SK-MEL-5 (cell line): ENCODE measurements around the gene SP140L. TPM values are rescaled to one million over a fixed set of nuclear protein-coding genes. Genes with fewer than 3 reads are reported as not detected.
"Not testable (repeated sequence)": the region's sequence is repeated elsewhere in the genome, so short reads cannot be mapped to it uniquely, and the experiment has no call there.

Experiments used
- DNase-seq: peaks from one replicate; pipeline ENCODE4 v3.0.0-alpha.2; 2016; ENCODE audit warnings: low read depth, low spot score
- in situ Hi-C: cut with HindIII; loops from 2 replicates; pipeline ENCODE4 v1.10.0; 2016; ENCODE audit warnings: low sequenced_read_pairs, high pct_unique_total_duplicates, low pct_unique_long_range_greater_than_20kb
- total RNA-seq: library from RNA; depleted of rRNA; stranded (reverse); fragments of >200 nt; shearing (Covaris generic); gene quantifications from 2 replicates; pipeline ENCODE4 v1.2.3, GENCODE V29; 2014

Gene SP140L
- total RNA-seq, 1 experiment from 2014 or later: 0.87 TPM

DNA sequence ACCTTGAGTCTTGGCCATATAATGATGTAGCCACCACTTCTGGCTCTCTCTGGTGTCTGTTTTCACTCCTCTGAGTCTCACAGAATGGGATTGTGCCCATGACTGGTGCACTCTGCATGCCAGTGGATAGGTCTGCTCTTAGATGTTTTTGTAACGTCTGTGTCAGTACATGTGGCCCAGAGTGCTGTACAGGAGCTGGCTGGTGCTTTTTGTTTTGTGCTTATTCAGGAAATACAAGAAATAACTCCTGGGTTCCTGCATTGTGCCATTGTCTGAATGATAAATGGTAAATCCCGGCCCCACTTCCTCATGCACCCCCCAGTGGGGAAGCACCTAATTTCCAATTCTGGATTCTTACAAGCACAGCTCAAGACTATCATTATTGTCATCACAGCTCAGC lies 82.3 kb downstream of the SP140L start:
- DNase-seq, in situ Hi-C loops: not testable (repeated sequence)

DNA sequence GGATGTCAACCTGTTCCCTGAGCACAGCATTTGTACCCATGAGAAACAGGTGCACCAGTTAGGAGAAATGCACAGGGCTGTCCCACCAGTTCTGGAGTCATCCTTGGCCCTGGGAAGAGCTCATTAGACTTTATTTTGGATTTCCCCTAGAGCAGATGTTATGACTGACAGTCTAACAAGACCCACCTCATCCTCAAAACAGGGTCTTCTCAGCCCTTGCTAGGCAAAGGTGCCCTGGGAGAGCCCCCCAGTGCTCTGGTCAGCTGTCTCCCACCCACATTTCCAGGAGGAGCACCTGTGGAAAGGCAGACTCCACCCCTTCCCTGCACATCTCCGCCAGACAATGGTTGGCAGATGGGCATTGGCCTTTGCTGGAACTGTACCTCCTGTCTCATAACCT lies 83.3 kb downstream of the SP140L start:
- DNase-seq: no peak
- in situ Hi-C loops: no loop called here

DNA sequence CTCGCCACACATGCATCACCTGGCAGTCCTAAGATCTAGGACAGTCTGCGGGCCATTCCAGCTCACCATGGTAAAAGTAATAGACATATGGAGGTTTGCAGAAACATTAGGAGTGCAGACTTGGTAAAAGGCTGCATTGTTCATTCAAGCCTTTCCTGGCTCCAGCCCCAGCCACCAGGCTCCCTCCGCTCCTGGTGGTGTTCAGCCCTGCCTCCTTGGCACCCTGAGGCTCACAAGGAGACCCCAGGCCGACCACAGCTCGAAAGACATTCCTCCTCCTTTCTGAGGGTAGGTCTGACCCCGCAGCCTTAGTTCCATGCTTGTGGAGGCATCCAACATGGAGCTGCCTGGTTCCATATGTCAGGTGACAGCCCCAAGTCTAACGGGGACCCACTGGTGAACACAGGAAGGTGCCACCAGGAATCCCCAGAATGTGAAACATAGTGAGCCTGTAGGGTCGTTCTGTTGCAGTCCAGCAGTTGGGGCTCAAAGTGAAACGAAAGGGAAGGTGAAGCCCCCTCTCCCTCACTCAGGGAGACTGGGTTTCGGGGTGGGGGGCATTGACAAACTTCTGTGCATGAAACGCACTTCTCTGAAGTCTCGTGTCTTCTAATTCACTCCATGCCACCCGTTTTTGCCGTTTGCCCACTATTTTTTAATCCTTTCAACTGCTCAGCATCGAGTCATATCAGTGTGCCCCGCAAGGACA lies 84.0 kb downstream of the SP140L start:
- in situ Hi-C loops: no loop called here
- DNase-seq: no peak

DNA sequence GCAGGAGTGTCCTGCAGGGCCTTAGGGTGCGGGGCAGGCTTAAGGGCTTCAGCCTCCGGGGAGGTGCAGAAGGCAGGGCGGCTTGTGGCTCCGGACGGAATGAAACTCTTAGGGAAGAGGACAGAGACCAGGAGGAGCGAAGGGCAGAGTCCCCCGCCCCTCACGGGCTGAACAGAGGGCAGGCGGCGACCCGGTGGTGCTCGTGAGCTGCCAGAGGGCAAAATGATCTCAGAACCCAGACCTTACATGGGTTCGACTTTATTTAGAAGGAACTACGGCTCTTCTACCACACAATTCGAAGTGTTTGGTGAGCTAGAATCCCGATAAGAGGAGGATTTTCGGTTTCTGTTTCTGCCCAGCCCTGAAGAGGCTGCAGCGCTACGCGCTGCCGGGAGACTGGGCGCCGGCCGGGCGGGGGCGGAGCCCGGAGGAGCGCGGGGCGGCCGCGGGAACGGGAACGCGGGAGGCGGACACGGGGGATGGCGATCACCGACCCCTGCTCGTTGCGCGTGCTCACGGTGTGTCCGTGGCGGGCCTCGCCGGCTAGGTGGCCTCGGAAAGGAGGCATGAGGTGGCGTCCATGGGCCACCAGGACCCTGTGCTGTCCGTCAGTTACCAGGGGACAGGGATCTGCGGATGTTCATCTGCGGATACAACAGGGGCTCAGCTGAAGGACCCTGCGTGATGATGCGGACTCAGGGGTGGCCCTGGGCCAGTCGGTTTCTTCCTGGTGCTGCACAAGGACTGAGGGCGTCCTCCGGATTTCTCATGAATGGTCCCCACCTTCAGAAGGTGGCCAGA lies 84.8 kb downstream of the SP140L start:
- in situ Hi-C loops: no loop called here

DNA sequence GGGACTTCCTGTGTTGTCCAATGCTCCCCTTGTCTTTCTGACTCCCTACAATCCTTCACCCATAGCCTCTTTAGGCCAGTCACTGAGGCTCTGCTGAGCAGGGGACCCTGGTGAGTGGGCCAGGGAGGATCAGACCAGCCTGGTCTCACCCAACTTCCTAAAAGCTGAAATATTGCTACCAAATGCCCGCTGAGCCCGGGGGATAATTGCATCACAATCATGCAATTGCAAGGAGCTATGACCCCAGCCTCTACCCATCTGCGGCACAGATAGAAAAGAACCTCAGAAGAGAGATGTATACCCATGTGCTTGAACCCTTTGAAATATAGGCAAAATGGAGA lies 85.3 kb downstream of the SP140L start:
- DNase-seq: no peak
- in situ Hi-C loops: no loop called here

More for the DNA sequence above, 84.8 kb downstream of the SP140L start:
- peak; percentile 47 for DNase-seq

DNA sequence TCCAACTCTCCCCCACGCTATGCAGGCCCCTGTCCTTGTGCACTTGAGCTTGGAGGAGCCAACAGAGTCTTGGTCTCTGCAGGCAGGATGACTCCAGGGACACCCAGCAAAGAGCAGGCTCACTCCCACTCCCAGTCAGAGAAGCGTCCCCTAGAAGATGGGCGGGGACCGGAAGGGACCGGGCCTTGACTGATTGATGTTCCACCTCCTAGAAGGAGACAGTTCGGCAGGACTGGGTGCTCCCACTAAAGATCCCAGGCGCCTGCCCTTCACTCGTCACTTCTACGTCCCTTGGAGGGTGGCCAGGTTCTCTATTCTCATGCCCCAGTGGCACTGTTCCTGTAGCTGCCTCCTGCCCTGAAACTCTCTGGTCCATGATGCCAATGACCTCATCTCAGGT lies 85.9 kb downstream of the SP140L start:
- no peak for DNase-seq
- in situ Hi-C loops: no loop called here

DNA sequence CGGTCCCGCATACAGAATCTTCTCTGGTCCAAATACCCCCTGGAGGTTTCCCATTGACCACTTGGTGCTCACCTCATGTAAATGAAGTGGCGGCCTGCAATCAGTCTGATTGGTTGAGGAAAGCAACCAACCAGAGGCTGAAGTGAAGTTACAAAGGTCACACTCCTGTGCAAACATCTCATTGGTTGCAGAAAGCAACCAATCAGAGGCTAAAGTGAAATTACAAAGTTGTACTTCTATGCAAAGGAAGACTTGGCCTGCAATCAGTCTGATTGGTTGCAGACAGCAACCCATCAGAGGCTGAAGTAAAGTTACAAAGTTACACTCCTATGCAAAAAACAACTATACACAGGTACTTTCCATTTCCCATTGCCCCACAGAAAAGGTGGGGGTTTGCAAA lies 86.5 kb downstream of the SP140L start:
- in situ Hi-C loops: no loop called here
- DNase-seq: peak; percentile 17

DNA sequence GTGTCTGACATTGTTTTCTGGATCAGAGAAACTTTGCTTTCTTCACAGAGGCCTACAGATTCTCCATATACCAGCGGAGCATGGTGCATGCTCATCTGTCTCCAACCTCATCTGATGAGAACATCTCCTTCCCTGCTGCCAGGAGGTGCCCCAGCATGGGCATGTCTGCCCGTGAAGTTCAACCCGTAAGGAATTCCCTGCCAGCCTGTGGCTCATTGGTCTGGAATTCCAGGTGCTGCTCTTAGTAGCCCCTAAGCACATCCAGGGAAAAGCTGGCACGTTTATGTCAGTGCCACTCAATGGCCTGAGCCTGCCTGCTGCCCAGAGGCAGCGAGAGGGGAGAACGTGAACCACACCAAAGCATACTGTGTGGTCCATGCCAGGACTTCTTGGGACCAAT lies 87.3 kb downstream of the SP140L start:
- in situ Hi-C loops: no loop called here
- no peak for DNase-seq

DNA sequence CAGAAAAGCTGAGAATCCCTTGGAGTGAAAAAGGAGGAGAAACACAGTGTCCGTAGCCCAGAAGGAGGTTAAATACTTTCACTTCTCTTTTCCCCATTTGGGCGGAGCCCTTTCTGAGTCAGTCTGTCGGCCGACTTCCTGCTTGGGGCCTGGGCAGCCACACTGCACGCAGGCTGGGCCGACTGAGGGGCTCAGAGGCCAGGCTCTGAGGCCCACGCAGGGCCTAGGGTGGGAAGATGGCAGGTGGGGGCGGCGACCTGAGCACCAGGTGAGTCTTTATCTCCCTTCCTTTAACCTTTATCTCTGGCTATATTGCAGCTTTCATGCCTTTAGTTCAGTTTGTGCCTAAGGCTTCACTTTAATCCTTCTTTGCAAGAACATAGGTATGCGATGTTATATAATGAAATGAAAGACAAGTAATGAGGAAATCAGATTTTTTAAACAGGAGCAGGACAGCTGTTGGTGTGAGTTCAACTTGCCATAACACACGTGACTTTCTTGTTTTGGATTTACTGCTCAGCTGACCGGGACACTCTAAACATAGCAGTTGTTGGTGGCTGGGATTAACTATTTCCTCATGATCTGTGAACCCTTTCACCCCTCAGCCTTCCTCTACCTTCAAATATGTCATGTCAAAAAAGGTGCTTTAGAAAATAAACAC lies 89.2 kb downstream of the SP140L start, which contains the start of gene SP100:
SP100 (plus strand) TSS at position 141 of the 661 bp plus-strand sequence; CDS start at position 237, 96 bp downstream.
- peak; percentile 68 for DNase-seq
- in situ Hi-C loops: no loop called here

DNA sequence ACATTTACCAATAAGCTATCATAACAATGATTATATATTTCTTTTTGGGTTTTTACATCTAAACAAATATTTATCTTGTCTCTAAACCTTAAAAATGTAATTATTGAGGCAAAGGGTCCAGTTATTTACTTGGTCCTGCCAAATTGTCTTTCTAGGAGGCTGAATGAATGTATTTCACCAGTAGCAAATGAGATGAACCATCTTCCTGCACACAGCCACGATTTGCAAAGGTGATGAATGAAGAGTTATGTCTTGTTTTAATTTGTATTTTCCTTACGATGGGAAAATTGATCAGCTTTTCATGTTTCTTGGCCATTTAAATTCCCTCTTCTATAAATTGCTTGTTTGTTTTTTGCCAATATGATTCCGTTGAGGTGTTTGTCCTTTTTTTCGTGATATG lies 90.4 kb downstream of the SP140L start:
- DNase-seq: no peak
- in situ Hi-C loops: no loop called here

DNA sequence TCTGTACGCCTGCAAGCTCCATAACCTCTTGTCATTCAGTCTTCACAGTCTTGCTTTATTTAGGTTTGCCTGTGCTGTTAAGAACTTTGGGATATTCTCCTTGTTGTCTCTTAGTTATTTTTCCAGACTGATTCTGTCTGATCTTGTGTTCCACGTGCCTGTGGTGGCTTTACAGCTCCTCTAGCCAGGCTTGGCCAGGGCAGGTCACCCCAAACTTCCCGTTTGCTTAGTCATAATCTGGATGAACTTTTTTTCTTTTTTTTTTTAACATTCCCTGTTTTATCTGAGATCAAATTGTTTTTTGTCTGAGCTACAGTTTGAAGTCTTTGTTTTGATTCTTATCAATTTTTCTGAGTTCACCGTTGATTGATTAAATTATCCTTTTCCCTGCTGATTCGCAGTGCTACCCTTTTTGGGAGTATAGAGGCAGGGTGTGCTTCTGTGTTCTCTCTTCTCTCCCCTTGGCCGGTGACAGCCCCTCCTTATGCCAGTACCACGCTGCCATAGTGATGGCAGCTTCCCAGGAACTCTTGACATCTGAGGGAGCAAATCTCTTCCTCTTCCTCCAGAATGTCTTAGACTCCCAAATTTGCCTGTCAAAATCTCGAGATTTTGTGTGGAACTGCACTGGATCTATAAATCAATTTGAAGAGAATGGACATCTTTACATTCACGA lies 91.5 kb downstream of the SP140L start:
- in situ Hi-C loops: no loop called here
- DNase-seq: no peak

DNA sequence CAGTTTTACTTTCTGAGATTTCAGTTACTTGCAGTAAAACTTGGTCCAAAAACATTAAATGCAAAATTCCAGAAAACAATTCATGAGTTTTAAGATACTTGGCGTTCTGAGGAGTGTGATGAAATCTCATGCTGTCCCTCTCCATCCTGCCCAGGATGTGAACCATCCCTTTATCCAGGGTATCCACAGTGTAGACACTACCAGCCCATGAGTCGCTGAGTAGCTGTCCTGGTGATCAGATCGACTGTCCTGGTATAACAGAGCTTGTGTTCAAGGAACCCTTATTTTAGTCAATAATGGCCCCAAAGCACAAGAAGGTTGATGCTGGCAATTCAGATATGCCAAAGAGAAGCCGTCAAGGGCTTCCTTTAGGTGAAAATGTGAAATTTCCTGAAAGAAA lies 92.2 kb downstream of the SP140L start:
- in situ Hi-C loops: no loop called here
- DNase-seq: no peak

DNA sequence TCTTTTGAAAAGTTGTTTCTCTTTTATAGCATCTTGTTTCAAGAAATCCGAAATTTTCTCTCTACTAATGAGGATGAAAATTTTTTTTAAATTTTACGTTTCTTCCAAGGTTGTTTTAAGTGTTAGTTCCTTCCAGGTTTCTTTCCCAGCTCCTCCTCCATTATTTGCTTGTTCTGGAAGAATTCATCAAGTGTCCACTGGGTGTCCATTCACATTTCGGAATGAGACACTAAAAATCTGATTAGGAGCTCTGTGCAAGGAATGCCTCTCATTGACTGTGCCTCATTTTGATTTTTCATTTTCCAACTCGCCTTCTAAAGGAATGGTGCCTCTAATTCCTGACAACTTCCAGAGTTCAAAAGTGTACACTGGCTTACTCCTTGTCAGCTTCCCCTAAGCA lies 95.2 kb downstream of the SP140L start:
- in situ Hi-C loops: no loop called here
- peak; percentile 36 for DNase-seq

DNA sequence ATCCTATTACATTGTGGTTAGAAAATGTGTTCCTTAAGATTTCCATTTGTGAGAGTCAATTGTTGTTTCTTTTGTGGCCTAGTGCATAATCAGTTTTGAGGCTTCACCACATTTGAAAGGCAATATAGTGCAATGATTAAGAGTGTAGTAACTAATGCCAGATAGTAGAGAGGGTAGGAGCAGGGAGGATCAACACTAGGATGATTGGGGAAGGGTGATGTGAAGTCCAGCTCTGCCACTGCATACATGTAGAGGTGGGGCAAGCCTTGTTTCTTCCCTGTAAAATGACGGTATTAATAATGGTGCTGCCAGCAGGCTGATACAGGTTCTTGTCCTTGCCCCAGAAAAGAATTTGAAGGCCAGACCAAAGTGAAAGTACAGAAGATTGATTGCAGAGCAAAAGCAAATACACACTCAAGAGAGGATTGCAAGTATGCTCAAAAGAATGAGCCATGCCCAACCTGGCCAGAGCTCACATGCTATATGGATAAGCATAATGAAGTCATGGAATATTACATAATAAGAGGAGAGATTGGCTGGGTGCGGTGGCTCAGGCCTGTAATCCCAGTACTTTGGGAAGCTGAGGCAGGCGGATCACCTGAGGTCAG lies 97.0 kb downstream of the SP140L start:
- in situ Hi-C loops: no loop called here
- DNase-seq: no peak

DNA sequence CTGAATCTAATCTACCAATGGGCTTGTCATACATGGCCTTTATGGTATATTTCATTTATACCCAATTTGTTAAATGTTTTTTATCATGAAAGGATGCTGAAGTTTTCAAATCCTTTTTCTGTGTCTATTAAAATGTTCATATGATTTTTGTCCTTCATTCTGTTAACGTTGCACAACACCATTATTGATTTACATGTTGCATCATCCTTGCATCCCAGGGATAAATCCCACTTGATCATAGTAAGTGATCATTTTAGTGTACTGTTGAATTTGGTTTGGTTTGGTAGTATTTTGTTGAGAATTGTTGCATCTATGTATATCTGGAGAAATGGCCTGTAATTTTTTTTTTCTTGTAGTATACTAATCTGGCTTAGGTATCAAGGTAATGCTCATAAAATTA lies 98.4 kb downstream of the SP140L start:
- no peak for DNase-seq
- in situ Hi-C loops: no loop called here

DNA sequence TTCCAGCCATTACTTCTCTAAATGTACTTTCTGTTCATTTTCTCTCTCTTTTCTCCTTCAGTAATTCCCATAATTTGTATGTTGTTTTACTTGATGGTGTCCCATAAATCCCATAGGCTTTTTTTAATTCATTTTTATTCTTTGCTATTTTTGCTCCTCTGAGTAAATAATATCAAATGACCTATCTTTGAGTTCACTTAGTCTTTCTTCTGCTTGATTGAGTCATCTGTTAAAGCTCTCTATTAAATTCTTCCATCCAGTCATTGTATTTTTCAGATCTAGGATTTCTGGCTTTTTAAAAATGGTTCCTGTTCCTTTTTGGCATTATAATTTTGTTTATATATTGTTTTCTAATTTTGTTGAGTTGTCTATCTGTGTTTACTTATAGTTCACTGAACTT lies 102.5 kb downstream of the SP140L start:
- in situ Hi-C loops: no loop called here
- DNase-seq: no peak

DNA sequence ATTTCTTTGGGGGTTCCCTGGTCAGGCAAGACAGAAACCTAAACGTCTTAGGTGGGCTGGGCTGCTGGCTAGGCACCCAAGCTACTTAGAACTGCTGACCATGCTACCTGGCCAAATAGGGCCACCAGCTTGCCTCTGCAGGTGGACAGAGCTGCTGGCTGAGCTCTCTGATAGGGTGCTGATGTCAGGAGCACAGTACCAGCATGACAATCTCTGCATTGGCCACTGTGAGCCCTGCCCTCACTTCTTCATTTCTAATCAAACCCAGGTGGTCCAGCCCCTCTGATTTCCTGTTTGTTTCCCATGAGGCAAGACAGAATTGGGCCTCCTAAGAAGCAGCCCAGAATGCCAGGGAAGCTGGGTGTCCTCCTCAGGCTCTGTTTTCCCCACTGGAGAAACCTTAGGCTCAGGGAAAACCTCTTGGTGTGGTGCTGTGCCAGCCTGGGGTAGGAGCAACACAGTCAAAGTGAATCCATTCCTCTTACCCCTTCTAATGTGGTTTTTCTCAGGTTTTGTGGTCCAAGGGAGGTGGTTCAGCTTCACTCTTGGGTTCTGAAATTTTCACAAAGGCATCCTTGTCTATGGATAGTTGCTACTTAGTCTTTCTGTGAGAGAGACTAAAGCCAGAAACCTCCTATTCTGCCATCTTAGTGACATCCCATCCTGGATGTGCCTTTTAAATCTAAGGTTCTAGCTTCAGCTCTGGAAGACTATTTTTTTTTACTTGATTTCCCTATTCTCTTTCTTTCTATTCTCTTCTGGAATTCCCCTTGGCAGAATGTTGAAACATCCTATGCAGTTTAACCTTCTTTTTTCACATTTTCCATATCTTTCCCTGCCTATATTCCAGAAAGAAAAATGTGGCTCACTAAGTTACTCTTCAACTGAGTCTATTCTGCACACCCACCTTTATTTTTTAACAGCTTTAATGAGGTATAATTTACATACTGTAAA lies 104.2 kb downstream of the SP140L start:
- in situ Hi-C loops: no loop called here
- no peak for DNase-seq
